Measurements from ENCODE around the gene SH2D5.

Gene SH2D5

GRCh38 chr1:20740781-20741180 lies 8.3 kb upstream of the SH2D5 start (continued):
- TF ChIP-seq ISL1 (CRISPR knock-in tag; IDR thresholded peaks at IDR 0.05) (no peak), ESRRG (CRISPR knock-in tag; IDR thresholded peaks at IDR 0.05) (no peak), CSDC2 (CRISPR knock-in tag; IDR thresholded peaks at IDR 0.05) (no peak), TCF4 (CRISPR knock-in tag; IDR thresholded peaks at IDR 0.05; ENCODE audit: borderline replicate concordance) (no peak), SNAI2 (CRISPR knock-in tag; IDR thresholded peaks at IDR 0.05) (no peak)

DNA sequence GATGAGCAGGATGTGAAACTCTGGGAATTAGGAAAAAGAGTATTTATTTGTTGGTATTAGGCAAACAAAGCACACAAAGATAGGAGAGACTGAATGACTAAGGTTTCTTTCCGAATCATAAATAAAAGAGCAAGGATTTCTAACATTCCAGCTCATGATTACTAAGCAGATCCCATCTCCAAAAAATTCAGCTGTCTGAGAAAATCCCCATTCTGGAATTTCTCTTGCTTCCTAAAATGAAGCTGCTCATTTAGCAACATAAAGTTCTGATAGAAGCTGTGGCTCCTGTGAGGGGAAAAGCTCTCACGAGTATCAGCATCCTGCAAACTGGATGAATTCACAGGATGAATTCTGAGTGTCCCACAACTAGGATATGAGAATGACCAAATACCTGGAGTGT lies 6.7 kb upstream of the SH2D5 start:
- peak; percentile 43; the same call in 2 of the 3 replicates for ATAC-seq
- TF ChIP-seq, protein P1, sequence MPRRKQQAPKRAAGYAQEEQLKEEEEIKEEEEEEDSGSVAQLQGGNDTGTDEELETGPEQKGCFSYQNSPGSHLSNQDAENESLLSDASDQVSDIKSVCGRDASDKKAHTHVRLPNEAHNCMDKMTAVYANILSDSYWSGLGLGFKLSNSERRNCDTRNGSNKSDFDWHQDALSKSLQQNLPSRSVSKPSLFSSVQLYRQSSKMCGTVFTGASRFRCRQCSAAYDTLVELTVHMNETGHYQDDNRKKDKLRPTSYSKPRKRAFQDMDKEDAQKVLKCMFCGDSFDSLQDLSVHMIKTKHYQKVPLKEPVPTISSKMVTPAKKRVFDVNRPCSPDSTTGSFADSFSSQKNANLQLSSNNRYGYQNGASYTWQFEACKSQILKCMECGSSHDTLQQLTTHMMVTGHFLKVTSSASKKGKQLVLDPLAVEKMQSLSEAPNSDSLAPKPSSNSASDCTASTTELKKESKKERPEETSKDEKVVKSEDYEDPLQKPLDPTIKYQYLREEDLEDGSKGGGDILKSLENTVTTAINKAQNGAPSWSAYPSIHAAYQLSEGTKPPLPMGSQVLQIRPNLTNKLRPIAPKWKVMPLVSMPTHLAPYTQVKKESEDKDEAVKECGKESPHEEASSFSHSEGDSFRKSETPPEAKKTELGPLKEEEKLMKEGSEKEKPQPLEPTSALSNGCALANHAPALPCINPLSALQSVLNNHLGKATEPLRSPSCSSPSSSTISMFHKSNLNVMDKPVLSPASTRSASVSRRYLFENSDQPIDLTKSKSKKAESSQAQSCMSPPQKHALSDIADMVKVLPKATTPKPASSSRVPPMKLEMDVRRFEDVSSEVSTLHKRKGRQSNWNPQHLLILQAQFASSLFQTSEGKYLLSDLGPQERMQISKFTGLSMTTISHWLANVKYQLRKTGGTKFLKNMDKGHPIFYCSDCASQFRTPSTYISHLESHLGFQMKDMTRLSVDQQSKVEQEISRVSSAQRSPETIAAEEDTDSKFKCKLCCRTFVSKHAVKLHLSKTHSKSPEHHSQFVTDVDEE (CRISPR knock-in tag; IDR thresholded peaks at IDR 0.05): no peak
- no peak for TF ChIP-seq GLIS3 (CRISPR knock-in tag; IDR thresholded peaks at IDR 0.05)
- TF ChIP-seq, protein P2, sequence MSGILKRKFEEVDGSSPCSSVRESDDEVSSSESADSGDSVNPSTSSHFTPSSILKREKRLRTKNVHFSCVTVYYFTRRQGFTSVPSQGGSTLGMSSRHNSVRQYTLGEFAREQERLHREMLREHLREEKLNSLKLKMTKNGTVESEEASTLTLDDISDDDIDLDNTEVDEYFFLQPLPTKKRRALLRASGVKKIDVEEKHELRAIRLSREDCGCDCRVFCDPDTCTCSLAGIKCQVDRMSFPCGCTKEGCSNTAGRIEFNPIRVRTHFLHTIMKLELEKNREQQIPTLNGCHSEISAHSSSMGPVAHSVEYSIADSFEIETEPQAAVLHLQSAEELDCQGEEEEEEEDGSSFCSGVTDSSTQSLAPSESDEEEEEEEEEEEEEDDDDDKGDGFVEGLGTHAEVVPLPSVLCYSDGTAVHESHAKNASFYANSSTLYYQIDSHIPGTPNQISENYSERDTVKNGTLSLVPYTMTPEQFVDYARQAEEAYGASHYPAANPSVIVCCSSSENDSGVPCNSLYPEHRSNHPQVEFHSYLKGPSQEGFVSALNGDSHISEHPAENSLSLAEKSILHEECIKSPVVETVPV (CRISPR knock-in tag; IDR thresholded peaks at IDR 0.05): no peak
- no peak for TF ChIP-seq TOX (CRISPR knock-in tag; IDR thresholded peaks at IDR 0.05; ENCODE audit: borderline replicate concordance)
- TF ChIP-seq POU6F1 (CRISPR knock-in tag; IDR thresholded peaks at IDR 0.05; ENCODE audit: borderline replicate concordance, low read depth): no peak

- ATAC-seq: no peak
- TF ChIP-seq ZNF565 (CRISPR knock-in tag; conservative IDR thresholded peaks at IDR 0.05; ENCODE audit: low read depth): no peak
- TF ChIP-seq, protein P1 (CRISPR knock-in tag; IDR thresholded peaks at IDR 0.05): no peak
- TF ChIP-seq BACH2 (CRISPR knock-in tag; IDR thresholded peaks at IDR 0.05; ENCODE audit: borderline replicate concordance): no peak
- no peak for TF ChIP-seq ZC3H10 (CRISPR knock-in tag; IDR thresholded peaks at IDR 0.05)
- no peak for TF ChIP-seq CREB5 (CRISPR knock-in tag; IDR thresholded peaks at IDR 0.05; ENCODE audit: low read depth)
- no peak for TF ChIP-seq ARNTL (CRISPR knock-in tag; IDR thresholded peaks at IDR 0.05; ENCODE audit: borderline replicate concordance, low read depth)
- no peak for TF ChIP-seq POU6F1 (CRISPR knock-in tag; IDR thresholded peaks at IDR 0.05; ENCODE audit: borderline replicate concordance, low read depth)
- TF ChIP-seq ZFP30 (CRISPR knock-in tag; IDR thresholded peaks at IDR 0.05): no peak
- TF ChIP-seq TOX (CRISPR knock-in tag; IDR thresholded peaks at IDR 0.05; ENCODE audit: borderline replicate concordance): no peak
- no peak for TF ChIP-seq ISL1 (CRISPR knock-in tag; IDR thresholded peaks at IDR 0.05)
- no peak for TF ChIP-seq PATZ1 (CRISPR knock-in tag; IDR thresholded peaks at IDR 0.05; ENCODE audit: borderline replicate concordance)
- no peak for TF ChIP-seq ZFP3 (CRISPR knock-in tag; IDR thresholded peaks at IDR 0.05)
- no peak for TF ChIP-seq RARB (CRISPR knock-in tag; IDR thresholded peaks at IDR 0.05)
- no peak for TF ChIP-seq GLIS3 (CRISPR knock-in tag; IDR thresholded peaks at IDR 0.05)
- no peak for TF ChIP-seq OSR1 (CRISPR knock-in tag; IDR thresholded peaks at IDR 0.05)
These were observed 3.1 kb upstream of the SH2D5 start for GRCh38 chr1:20735581-20736111.
